ENCODE results near the gene PCDH9. TPM values are rescaled to one million over a fixed set of nuclear protein-coding genes. Genes with fewer than 3 reads are reported as not detected.

PCDH9 gene
- total and polyA plus RNA-seq, 2 experiments from 2014 or later, result 0.56 to 0.76 TPM

DNA sequence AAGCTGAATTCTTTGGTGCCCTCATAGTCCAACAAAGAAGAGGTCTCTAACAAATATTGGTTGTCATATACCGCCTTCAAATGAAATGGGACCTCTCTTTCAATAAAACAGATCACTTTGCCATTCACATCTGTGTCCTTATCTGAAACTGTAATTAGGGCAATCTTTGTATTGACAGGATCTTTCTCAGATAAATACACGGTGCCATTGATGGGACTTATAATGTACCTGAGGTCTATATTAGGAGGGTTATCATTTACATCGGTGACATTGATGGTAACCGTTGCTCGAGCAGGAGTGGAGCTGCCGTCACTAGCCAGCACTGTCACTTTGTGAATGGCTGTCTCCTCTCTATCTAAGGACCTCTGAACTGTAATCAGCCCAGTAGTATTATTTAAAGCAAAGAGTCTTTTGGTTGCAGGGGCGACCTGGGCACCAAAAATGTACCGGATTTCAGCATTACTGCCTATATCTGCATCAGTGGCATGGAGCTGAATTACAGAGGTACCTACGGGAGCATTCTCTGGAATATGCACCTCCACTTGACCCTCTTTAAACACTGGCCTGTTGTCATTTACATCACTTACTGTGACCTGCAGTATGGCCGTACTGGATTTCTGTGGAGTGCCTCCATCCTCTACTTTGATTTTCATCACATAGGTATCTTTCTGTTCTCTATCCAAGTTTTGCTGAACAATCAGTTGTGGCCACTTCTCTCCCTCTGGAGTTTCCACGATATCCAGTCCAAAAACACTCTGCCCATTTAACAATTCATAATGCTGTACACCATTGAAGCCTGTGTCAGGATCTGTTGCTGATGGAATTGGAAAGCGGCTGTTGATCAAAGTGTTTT lies 2.8 kb downstream of the PCDH9 start:
- Histone ChIP-seq H3K4me2 (ENCODE audit: unreplicated experiment) (no peak overlapping the region), H3F3A (ENCODE audit: insufficient read depth) (0 out of 2 replicates have a peak, but pooled peaks cover 4% of the 10 kb centered on the region), H3K27me3 (replicated peaks; ENCODE audit: insufficient read depth) (no peaks in the 10 kb centered on the region), H3K4me1 (ENCODE audit: insufficient read depth) (peaks cover 7% of the 10 kb centered on the region; the same call in 1 of the 2 replicates), H3K9me3 (ENCODE audit: low read depth) (no peaks in the 10 kb centered on the region), H3K27ac (no peak overlapping the region), H4K20me1 (ENCODE audit: insufficient read depth) (no peaks in the 10 kb centered on the region; the same call in 1 of the 2 replicates), H3K36me3 (ENCODE audit: low read depth) (no peaks in the 10 kb centered on the region), H2AFZ (no peak overlapping the region), H3K9me2 (ENCODE audit: insufficient read depth) (no peaks in the 10 kb centered on the region), H3K9ac (no peak overlapping the region), H3K4me3 (no peak overlapping the region), H3K79me2 (ENCODE audit: insufficient read depth) (no peaks in the 10 kb centered on the region)
- in situ Hi-C loops (cut with MboI), result loop anchor here (25.0 kb wide), 1 partner anchor 1565 kb away; no protein-coding TSS in a partner anchor
- no peak for TF ChIP-seq EZH2phosphoT487 (IDR thresholded peaks at IDR 0.05; ENCODE audit: insufficient read depth, low read depth)
- TF ChIP-seq EZH2 (IDR thresholded peaks at IDR 0.05; ENCODE audit: insufficient read depth, poor library complexity, severe bottlenecking), result no peak
- no peak for DNase-seq
- 77 to 81% methylated on average over 12 of the region's 12 CpGs for WGBS, 2 experiments (ENCODE audit: low coverage in 1 of 2, low lambda C conversion rate in 2 of 2, missing lambda C conversion rate in 2 of 2)

DNA sequence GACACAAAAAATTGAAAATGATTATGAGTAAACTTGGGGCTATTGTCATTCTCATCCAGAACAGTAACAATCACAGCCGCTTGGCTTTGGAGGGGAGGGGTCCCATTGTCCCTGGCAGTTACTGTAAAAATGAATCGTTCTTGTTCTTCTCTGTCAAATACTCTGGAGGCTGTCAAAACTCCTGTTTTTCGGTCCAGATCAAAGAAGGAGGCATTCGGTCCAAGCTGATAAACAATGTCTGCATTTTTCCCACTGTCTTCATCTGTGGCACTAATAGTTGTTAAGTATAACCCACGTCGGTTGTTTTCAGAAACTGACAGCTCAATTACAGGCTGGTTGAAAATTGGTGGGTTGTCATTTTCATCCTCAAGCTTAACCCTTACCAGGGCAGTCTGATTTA lies 3.4 kb downstream of the PCDH9 start:
- Histone ChIP-seq H3K36me3 (ENCODE audit: low read depth) (no peaks in the 10 kb centered on the region), H2AFZ (no peak overlapping the region)
- TF ChIP-seq EZH2 (IDR thresholded peaks at IDR 0.05; ENCODE audit: insufficient read depth, poor library complexity, severe bottlenecking) (no peak), EZH2phosphoT487 (IDR thresholded peaks at IDR 0.05; ENCODE audit: insufficient read depth, low read depth) (no peak)

DNA sequence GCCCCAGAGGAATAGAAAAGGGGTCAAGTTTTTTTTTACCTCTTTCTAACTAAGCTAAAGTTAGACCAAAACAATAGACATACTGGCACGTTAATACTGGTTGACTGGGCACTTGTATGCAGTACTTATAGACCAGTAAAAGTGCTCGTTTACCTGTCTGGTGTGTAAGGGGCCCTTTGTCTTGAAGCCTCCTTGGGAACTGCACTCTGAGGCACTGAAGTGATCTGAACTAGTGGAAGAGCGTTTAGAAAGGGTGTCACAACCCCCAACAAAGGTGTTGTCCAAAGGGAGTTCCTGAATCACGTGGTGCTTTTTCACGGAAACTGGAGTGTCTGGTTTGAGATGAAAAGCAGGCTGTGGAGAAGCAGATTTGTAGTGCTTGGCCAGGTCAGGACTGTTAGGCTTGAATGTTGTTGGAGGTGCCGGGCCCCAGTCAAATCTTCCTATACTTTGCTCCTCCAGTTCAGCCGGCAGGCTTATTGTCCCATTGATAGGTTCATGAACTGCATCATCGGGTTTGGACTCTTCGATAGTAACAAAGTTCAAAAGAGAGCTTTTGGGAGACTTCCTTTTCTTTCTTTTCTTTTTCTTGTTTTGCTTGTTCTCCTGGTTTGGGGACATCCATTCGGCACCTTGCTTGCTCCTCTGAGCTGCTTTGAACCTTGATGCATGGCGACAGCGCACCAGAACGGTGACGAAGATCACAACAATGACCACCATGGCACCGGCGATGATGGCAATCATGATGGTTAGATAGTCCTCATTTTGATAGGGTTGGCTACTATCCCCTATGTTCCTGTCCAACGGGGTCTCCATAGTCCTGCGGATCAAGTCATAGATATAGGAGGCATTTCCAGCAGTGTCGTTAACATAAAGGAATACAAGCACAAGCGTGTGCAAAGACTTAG lies 4.6 kb downstream of the PCDH9 start:
- H3K4me2 ChIP-seq (ENCODE audit: unreplicated experiment), result no peak overlapping the region

More for the DNA sequence above, 3.4 kb downstream of the PCDH9 start:
- Histone ChIP-seq H3K4me1 (ENCODE audit: insufficient read depth) (peaks cover 4% of the 10 kb centered on the region; the same call in 1 of the 2 replicates), H3K4me2 (ENCODE audit: unreplicated experiment) (no peak overlapping the region), H3K9me3 (ENCODE audit: low read depth) (no peaks in the 10 kb centered on the region), H3K9me2 (ENCODE audit: insufficient read depth) (no peaks in the 10 kb centered on the region), H3F3A (ENCODE audit: insufficient read depth) (0 out of 2 replicates have a peak, but pooled peaks cover 4% of the 10 kb centered on the region), H3K27ac (no peak overlapping the region), H4K20me1 (ENCODE audit: insufficient read depth) (no peaks in the 10 kb centered on the region; the same call in 1 of the 2 replicates), H3K4me3 (no peak overlapping the region), H3K27me3 (replicated peaks; ENCODE audit: insufficient read depth) (no peaks in the 10 kb centered on the region), H3K9ac (no peak overlapping the region), H3K79me2 (ENCODE audit: insufficient read depth) (no peaks in the 10 kb centered on the region)
- no peak for DNase-seq
- in situ Hi-C loops (cut with MboI), result loop anchor here (25.0 kb wide), 1 partner anchor 1564 kb away; no protein-coding TSS in a partner anchor
- WGBS, 2 experiments (ENCODE audit: low coverage in 1 of 2, low lambda C conversion rate in 2 of 2, missing lambda C conversion rate in 2 of 2), result 38% methylated on average over 6 of the region's 6 CpGs

More for the DNA sequence above, 4.6 kb downstream of the PCDH9 start:
- no peak for TF ChIP-seq EZH2phosphoT487 (IDR thresholded peaks at IDR 0.05; ENCODE audit: insufficient read depth, low read depth)
- TF ChIP-seq EZH2 (IDR thresholded peaks at IDR 0.05; ENCODE audit: insufficient read depth, poor library complexity, severe bottlenecking), result no peak
- Histone ChIP-seq H3K9me3 (ENCODE audit: low read depth) (no peaks in the 10 kb centered on the region), H3K27me3 (replicated peaks; ENCODE audit: insufficient read depth) (no peaks in the 10 kb centered on the region), H3K4me3 (no peak overlapping the region), H4K20me1 (ENCODE audit: insufficient read depth) (no peaks in the 10 kb centered on the region; the same call in 1 of the 2 replicates), H3F3A (ENCODE audit: insufficient read depth) (no peaks in the 10 kb centered on the region), H3K9me2 (ENCODE audit: insufficient read depth) (no peaks in the 10 kb centered on the region), H3K4me1 (ENCODE audit: insufficient read depth) (no peaks in the 10 kb centered on the region), H3K79me2 (ENCODE audit: insufficient read depth) (no peaks in the 10 kb centered on the region), H2AFZ (no peak overlapping the region), H3K9ac (no peak overlapping the region), H3K27ac (no peak overlapping the region), H3K36me3 (ENCODE audit: low read depth) (no peaks in the 10 kb centered on the region)
- WGBS, 2 experiments (ENCODE audit: low coverage in 1 of 2, low lambda C conversion rate in 2 of 2, missing lambda C conversion rate in 2 of 2), result 77 to 82% methylated on average over 20 of the region's 20 CpGs
- in situ Hi-C loops (cut with MboI), result loop anchor here (25.0 kb wide), 1 partner anchor 1563 kb away; no protein-coding TSS in a partner anchor
- no peak for DNase-seq
